ENCODE measurements around the gene DUSP10. TPM values are rescaled to one million over a fixed set of nuclear protein-coding genes. Genes with fewer than 3 reads are reported as not detected.

The DUSP10 gene
- total RNA-seq, 1 experiment from 2014 or later, result 0.17 TPM

GRCh38 chr1:221782477-221782876 lies 40.6 kb upstream of the DUSP10 start:
- POLR2A ChIA-PET (ENCODE audit: low non-redundant PET), result no interaction called here
- no peak overlapping the region for H3K4me3 ChIP-seq (ENCODE audit: low read depth, low read length, poor library complexity, severe bottlenecking)
- no peak for DNase-seq (ENCODE audit: low spot score)
- H3K27me3 ChIP-seq (replicated peaks; ENCODE audit: insufficient read depth, low read depth, low read length, poor library complexity), result no peaks in the 10 kb centered on the region
- CTCF ChIA-PET, result no interaction called here
- BruUV-seq (replicated peaks), result no TSS peak
- no peaks in the 10 kb centered on the region for H3K36me3 ChIP-seq (ENCODE audit: insufficient read depth, low read length, poor library complexity, severe bottlenecking)
- H3K9me3 ChIP-seq (ENCODE audit: low read depth, low read length, poor library complexity, severe bottlenecking), result no peaks in the 10 kb centered on the region
- intact Hi-C loops (cut with micrococcal nuclease; ENCODE audit: unreplicated experiment), result no loop called here
- no peak overlapping the region for H3K27ac ChIP-seq (ENCODE audit: low read depth, low read length, poor library complexity, severe bottlenecking)
- no peaks in the 10 kb centered on the region for H3K4me1 ChIP-seq (ENCODE audit: insufficient read depth, low read length, poor library complexity, severe bottlenecking)
- TF ChIP-seq CTCF (conservative IDR thresholded peaks at IDR 0.05; ENCODE audit: low read depth, low read length), result no peak
- TF ChIP-seq EZH2 (IDR thresholded peaks at IDR 0.05; ENCODE audit: borderline replicate concordance, low read depth, low read length, poor library complexity, severe bottlenecking), result no peak

DNA sequence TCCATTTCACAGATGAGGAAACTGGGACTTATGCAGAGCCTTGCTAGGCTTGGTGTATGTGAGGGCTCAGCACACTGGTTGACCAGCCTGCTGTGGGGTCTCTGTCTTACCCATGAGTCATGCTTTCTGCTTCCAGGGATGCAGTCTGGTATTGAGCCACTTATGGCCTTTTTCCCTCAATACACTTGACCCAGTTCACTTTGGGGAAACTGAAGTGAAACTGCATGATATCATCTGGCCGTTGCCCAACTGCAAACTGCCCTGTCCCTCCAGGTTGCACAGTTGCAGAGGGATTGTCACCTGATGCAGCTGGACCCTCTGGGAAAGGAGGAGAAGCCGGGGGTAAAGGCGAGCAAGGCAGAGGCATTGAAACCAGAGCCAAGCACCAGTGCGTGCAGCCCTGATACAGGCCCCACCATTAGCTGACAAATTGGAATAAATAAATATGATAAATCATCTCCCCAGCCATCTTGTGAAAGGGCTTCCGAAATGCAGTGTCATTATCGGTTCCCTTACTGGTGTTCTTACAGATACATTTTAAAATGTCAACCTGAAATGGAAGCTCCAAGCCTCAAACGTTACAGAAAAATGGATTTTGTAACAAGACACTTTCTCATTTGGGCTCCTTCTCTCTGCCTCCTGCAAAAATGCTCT lies 39.3 kb upstream of the DUSP10 start:
- TF ChIP-seq CTCF (conservative IDR thresholded peaks at IDR 0.05; ENCODE audit: low read depth, low read length), result no peak
- TF ChIP-seq EZH2 (IDR thresholded peaks at IDR 0.05; ENCODE audit: borderline replicate concordance, low read depth, low read length, poor library complexity, severe bottlenecking), result no peak
- POLR2A ChIA-PET (ENCODE audit: low non-redundant PET), result no interaction called here
- H3K4me1 ChIP-seq (ENCODE audit: insufficient read depth, low read length, poor library complexity, severe bottlenecking), result no peaks in the 10 kb centered on the region
- no peaks in the 10 kb centered on the region for H3K27me3 ChIP-seq (replicated peaks; ENCODE audit: insufficient read depth, low read depth, low read length, poor library complexity)
- no peak for DNase-seq (ENCODE audit: low spot score)
- H3K36me3 ChIP-seq (ENCODE audit: insufficient read depth, low read length, poor library complexity, severe bottlenecking), result no peaks in the 10 kb centered on the region
- no peaks in the 10 kb centered on the region for H3K9me3 ChIP-seq (ENCODE audit: low read depth, low read length, poor library complexity, severe bottlenecking)
- H3K4me3 ChIP-seq (ENCODE audit: low read depth, low read length, poor library complexity, severe bottlenecking), result no peak overlapping the region
- CTCF ChIA-PET, result no interaction called here
- intact Hi-C loops (cut with micrococcal nuclease; ENCODE audit: unreplicated experiment), result no loop called here
- no TSS peak for BruUV-seq (replicated peaks)
- no peak overlapping the region for H3K27ac ChIP-seq (ENCODE audit: low read depth, low read length, poor library complexity, severe bottlenecking)

GRCh38 chr1:221780175-221780574 lies 38.3 kb upstream of the DUSP10 start:
- intact Hi-C loops (cut with micrococcal nuclease; ENCODE audit: unreplicated experiment), result no loop called here
- ChIA-PET POLR2A (ENCODE audit: low non-redundant PET) (no interaction called here), CTCF (no interaction called here)
- BruUV-seq (replicated peaks), result no TSS peak
- H3K9me3 ChIP-seq (ENCODE audit: low read depth, low read length, poor library complexity, severe bottlenecking), result no peaks in the 10 kb centered on the region
- no peak for DNase-seq (ENCODE audit: low spot score)
- H3K27ac ChIP-seq (ENCODE audit: low read depth, low read length, poor library complexity, severe bottlenecking), result no peak overlapping the region
- no peaks in the 10 kb centered on the region for H3K4me1 ChIP-seq (ENCODE audit: insufficient read depth, low read length, poor library complexity, severe bottlenecking)
- H3K36me3 ChIP-seq (ENCODE audit: insufficient read depth, low read length, poor library complexity, severe bottlenecking), result no peaks in the 10 kb centered on the region
- no peak overlapping the region for H3K4me3 ChIP-seq (ENCODE audit: low read depth, low read length, poor library complexity, severe bottlenecking)
- no peaks in the 10 kb centered on the region for H3K27me3 ChIP-seq (replicated peaks; ENCODE audit: insufficient read depth, low read depth, low read length, poor library complexity)
- TF ChIP-seq CTCF (conservative IDR thresholded peaks at IDR 0.05; ENCODE audit: low read depth, low read length), result no peak

All from A673 (cell line).